Measurements from ENCODE around the gene FER. TPM values are rescaled to one million over a fixed set of nuclear protein-coding genes. Genes with fewer than 3 reads are reported as not detected.

Gene FER
- total RNA-seq, 1 experiment from 2014 or later, result 20.6 TPM

DNA sequence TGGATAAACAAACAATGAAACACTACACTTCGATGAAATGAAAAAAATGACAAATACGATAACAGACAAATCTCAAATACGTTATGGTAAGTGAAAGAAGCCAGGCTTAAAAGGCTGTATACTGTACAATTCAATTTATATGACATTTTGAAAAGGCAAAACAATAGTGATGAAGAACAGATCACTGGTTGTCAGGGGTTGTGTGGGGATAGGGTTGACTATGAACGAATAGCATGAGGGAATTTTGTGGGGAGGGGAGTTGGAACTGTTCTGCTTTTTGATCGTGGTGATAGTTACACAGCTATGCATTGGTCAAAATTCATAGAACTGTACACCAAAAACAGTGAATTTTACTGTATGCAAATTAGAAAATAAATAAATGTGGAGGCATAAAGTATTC, 7.8 kb upstream of the FER start:
- H3K9me2 ChIP-seq (ENCODE audit: insufficient read depth), result no peaks in the 10 kb centered on the region
- TF ChIP-seq EZH2 (IDR thresholded peaks at IDR 0.05; ENCODE audit: low read depth), result no peak
- TF ChIP-seq, protein P1, sequence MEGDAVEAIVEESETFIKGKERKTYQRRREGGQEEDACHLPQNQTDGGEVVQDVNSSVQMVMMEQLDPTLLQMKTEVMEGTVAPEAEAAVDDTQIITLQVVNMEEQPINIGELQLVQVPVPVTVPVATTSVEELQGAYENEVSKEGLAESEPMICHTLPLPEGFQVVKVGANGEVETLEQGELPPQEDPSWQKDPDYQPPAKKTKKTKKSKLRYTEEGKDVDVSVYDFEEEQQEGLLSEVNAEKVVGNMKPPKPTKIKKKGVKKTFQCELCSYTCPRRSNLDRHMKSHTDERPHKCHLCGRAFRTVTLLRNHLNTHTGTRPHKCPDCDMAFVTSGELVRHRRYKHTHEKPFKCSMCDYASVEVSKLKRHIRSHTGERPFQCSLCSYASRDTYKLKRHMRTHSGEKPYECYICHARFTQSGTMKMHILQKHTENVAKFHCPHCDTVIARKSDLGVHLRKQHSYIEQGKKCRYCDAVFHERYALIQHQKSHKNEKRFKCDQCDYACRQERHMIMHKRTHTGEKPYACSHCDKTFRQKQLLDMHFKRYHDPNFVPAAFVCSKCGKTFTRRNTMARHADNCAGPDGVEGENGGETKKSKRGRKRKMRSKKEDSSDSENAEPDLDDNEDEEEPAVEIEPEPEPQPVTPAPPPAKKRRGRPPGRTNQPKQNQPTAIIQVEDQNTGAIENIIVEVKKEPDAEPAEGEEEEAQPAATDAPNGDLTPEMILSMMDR (conservative IDR thresholded peaks at IDR 0.05), result no peak
- no peaks in the 10 kb centered on the region for H4K20me1 ChIP-seq (ENCODE audit: insufficient read depth)
- H3K4me1 ChIP-seq (replicated peaks; ENCODE audit: insufficient read depth), result no peaks in the 10 kb centered on the region
- intact Hi-C loops (cut with micrococcal nuclease; ENCODE audit: unreplicated experiment), result no loop called here
- DNase-seq, result no peak
- H3K4me3 ChIP-seq, result no peak overlapping the region
- ChIA-PET POLR2A (ENCODE audit: unreplicated experiment) (no interaction called here), CTCF (no interaction called here)
- no peaks in the 10 kb centered on the region for H3K9me3 ChIP-seq (ENCODE audit: insufficient read depth, low read depth)
- no peaks in the 10 kb centered on the region for H3K36me3 ChIP-seq (ENCODE audit: low read depth)
- H3K27me3 ChIP-seq (ENCODE audit: insufficient read depth, low read depth), result no peaks in the 10 kb centered on the region
- no peak overlapping the region for H3K27ac ChIP-seq
- no peaks in the 10 kb centered on the region for H3K79me2 ChIP-seq (ENCODE audit: low read depth)
- H2AFZ ChIP-seq, result no peak overlapping the region
- no TSS peak for BruUV-seq (replicated peaks)
- H3K4me2 ChIP-seq, result no peak overlapping the region
- no peaks in the 10 kb centered on the region for H3F3A ChIP-seq (ENCODE audit: insufficient read depth, low read depth)

DNA sequence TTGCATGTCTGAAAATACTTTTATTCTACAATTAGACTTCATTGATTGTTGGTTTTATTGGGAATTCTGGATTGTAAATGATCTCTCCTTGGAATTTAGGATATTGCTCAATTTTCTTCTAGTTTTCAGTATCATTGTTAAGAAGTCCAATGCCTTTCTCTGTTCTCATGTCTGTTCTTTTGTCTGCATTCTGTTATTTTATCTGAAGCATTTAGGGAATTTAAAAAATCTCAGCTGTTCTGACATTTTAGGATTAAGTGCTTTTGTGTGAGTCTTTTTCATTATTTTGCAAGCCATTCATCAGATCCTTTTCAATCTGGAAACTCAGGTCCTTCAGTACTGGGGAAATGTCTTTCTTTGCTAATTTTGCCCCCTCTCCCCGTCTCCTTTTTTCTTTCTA, 4.4 kb upstream of the FER start:
- no peaks in the 10 kb centered on the region for H4K20me1 ChIP-seq (ENCODE audit: insufficient read depth)
- ChIA-PET POLR2A (ENCODE audit: unreplicated experiment) (interaction anchor here (0.6 kb wide), 1 partner anchor 395 kb away, joined by 7 read pairs; no protein-coding TSS in a partner anchor), CTCF (no interaction called here)
- H3K4me3 ChIP-seq, result no peak overlapping the region
- intact Hi-C loops (cut with micrococcal nuclease; ENCODE audit: unreplicated experiment), result no loop called here
- no peaks in the 10 kb centered on the region for H3K79me2 ChIP-seq (ENCODE audit: low read depth)
- BruUV-seq (replicated peaks), result no TSS peak
- H3F3A ChIP-seq (ENCODE audit: insufficient read depth, low read depth), result peaks cover 7% of the 10 kb centered on the region; the same call in 1 of the 2 replicates
- no peak overlapping the region for H3K27ac ChIP-seq
- no peaks in the 10 kb centered on the region for H3K9me2 ChIP-seq (ENCODE audit: insufficient read depth)
- no peaks in the 10 kb centered on the region for H3K36me3 ChIP-seq (ENCODE audit: low read depth)
- DNase-seq, result no peak
- no peaks in the 10 kb centered on the region for H3K27me3 ChIP-seq (ENCODE audit: insufficient read depth, low read depth)
- no peak overlapping the region for H2AFZ ChIP-seq
- H3K4me2 ChIP-seq, result no peak overlapping the region
- TF ChIP-seq EZH2 (IDR thresholded peaks at IDR 0.05; ENCODE audit: low read depth), result no peak
- TF ChIP-seq, protein P1 (conservative IDR thresholded peaks at IDR 0.05), result no peak
- H3K9me3 ChIP-seq (ENCODE audit: insufficient read depth, low read depth), result no peaks in the 10 kb centered on the region
- H3K4me1 ChIP-seq (replicated peaks; ENCODE audit: insufficient read depth), result peaks cover 8% of the 10 kb centered on the region; the same call in 1 of the 2 replicates

DNA sequence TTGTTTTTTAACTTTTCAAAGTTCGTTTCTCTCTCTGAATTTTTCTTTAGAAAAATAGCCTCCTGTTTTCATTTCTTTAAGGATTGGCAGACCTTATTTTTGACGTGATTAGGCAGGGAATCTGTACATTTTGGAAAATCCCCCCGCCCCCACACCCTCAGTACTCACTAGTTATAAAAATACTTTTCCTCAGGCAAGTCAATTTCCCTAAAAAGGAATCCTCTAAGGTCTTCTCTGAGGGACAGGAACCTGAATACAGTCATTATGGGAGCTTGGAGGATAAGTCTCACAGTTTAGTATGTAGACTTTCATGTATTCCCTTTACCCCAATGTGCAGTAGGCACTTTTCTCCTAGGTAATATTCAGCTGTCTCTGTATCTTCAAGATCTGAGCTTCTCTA, 3.9 kb upstream of the FER start:
- no peak overlapping the region for H3K4me3 ChIP-seq
- H3K27me3 ChIP-seq (ENCODE audit: insufficient read depth, low read depth), result no peaks in the 10 kb centered on the region
- H4K20me1 ChIP-seq (ENCODE audit: insufficient read depth), result no peaks in the 10 kb centered on the region
- no TSS peak for BruUV-seq (replicated peaks)
- H3K4me2 ChIP-seq, result no peak overlapping the region
- POLR2A ChIA-PET (ENCODE audit: unreplicated experiment), result no interaction called here
- DNase-seq, result no peak
- H2AFZ ChIP-seq, result no peak overlapping the region
- intact Hi-C loops (cut with micrococcal nuclease; ENCODE audit: unreplicated experiment), result no loop called here
- TF ChIP-seq, protein P1 (conservative IDR thresholded peaks at IDR 0.05), result no peak
- no peak for TF ChIP-seq EZH2 (IDR thresholded peaks at IDR 0.05; ENCODE audit: low read depth)
- peaks cover 8% of the 10 kb centered on the region; the same call in 1 of the 2 replicates for H3F3A ChIP-seq (ENCODE audit: insufficient read depth, low read depth)
- CTCF ChIA-PET, result interaction anchor here (0.7 kb wide), 1 partner anchor 172 kb away, joined by 19 read pairs; no protein-coding TSS in a partner anchor
- no peaks in the 10 kb centered on the region for H3K9me3 ChIP-seq (ENCODE audit: insufficient read depth, low read depth)
- no peak overlapping the region for H3K27ac ChIP-seq
- H3K36me3 ChIP-seq (ENCODE audit: low read depth), result no peaks in the 10 kb centered on the region
- H3K79me2 ChIP-seq (ENCODE audit: low read depth), result no peaks in the 10 kb centered on the region
- H3K9me2 ChIP-seq (ENCODE audit: insufficient read depth), result no peaks in the 10 kb centered on the region
- peaks cover 8% of the 10 kb centered on the region; the same call in 1 of the 2 replicates for H3K4me1 ChIP-seq (replicated peaks; ENCODE audit: insufficient read depth)
